Activated CD8-positive, alpha-beta memory T cell treated with anti-CD3 and anti-CD28 coated beads, Interleukin-2, amount 50 U/mL, for 24 hours (primary cell): ENCODE measurements around the gene TRAF2.
A peak's percentile ranks its signal among the peaks of the same experiment; 100 is the strongest.
"Not testable (repeated sequence)": the region's sequence is repeated elsewhere in the genome, so short reads cannot be mapped to it uniquely, and the experiment has no call there.

ENCODE experiments used
- DNase-seq: peaks from one replicate; pipeline ENCODE4 v3.0.0-alpha.2; 2020; ENCODE audit errors: extremely low read depth

The TRAF2 gene, protein sequence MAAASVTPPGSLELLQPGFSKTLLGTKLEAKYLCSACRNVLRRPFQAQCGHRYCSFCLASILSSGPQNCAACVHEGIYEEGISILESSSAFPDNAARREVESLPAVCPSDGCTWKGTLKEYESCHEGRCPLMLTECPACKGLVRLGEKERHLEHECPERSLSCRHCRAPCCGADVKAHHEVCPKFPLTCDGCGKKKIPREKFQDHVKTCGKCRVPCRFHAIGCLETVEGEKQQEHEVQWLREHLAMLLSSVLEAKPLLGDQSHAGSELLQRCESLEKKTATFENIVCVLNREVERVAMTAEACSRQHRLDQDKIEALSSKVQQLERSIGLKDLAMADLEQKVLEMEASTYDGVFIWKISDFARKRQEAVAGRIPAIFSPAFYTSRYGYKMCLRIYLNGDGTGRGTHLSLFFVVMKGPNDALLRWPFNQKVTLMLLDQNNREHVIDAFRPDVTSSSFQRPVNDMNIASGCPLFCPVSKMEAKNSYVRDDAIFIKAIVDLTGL

GRCh38 chr9:136885950-136886578, at the start of gene TRAF2:
Gene TRAF2, plus strand, starts transcription at chr9:136886516. Its CDS starts 12,225 bp downstream, at chr9:136898741.
- DNase-seq, result peak; percentile 89

DNA sequence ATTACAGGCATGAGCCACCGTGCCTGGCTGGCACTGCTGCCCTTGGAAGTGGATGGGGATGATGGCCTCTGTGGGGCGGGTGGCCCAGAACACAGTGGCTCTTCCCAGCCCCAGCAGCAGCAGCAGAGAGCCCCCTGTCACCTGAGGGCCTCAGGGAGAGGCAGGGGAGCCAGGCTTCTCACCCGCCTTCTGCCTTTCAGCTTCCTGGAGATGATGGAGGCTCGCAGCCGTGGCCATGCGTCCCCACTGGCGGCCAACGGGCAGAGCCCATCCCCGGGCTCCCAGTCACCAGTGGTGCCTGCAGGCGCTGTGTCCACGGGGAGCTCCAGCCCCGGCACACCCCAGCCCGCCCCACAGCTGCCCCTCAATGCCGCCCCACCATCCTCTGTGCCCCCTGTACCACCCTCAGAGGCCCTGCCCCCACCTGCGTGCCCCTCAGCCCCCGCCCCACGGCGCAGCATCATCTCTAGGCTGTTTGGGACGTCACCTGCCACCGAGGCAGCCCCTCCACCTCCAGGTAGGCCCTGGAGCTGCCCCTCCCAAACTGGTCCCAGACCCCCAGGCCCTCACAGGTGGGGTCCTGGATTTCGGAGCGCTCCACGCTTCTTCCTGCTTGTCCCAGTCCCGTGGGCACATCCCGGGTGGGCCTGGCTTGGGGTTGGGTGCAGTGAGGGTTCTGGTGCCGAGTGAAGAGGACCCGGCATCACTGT, 49.0 kb upstream of the TRAF2 start:
- no peak for DNase-seq

DNA sequence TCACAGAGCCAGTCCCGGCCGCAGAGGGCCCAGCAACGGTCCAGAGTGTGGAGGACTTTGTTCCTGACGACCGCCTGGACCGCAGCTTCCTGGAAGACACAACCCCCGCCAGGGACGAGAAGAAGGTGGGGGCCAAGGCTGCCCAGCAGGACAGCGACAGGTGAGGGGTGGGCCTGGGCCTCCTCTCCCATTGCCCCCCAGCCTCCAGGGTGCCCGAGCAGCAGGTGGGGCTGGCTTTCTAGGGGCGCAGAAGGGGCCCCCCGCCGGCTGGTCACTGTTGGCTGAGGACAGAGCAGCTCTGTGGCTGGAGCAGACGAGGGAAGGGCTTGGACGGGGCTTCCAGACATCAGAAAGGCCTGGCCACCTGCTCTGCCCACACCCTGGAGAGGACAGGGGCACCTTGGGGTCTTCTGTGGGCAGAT, 48.4 kb upstream of the TRAF2 start:
- not testable (repeated sequence) for DNase-seq

GRCh38 chr9:136838314-136839228, 47.7 kb upstream of the TRAF2 start:
- no peak for DNase-seq

GRCh38 chr9:136839229-136840139, 46.8 kb upstream of the TRAF2 start:
- no peak for DNase-seq

DNA sequence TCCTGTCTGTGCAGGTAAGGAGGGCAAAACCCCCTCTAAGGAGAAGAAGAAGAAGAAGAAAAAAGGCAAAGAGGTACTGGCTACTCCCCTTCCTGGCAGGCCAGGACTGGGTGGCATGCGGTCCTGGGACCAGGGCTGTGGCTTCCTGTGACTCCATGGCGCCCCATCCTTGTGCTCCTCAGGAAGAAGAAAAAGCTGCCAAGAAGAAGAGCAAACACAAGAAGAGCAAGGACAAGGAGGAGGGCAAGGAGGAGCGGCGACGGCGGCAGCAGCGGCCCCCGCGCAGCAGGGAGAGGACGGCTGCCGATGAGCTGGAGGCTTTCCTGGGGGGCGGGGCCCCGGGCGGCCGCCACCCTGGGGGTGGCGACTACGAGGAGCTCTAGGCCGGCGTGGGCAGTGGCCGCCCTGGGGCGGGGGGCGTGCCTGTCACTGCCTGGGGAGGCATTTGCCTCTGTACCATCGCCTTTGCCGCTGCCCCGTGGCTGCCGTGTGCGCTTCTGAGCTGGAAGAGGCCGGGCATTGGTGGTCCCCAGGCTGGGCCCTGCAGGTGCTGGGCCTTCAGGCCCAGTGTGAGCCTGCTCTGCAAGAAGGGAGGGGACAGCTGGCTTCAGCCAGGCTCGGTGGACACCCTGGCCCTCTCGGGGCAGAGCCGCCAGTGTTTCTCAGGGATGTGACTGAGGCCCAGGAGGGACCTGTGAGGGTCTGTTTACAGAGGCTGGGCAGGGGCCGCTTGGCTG, 46.0 kb upstream of the TRAF2 start:
- DNase-seq, result no peak

DNA sequence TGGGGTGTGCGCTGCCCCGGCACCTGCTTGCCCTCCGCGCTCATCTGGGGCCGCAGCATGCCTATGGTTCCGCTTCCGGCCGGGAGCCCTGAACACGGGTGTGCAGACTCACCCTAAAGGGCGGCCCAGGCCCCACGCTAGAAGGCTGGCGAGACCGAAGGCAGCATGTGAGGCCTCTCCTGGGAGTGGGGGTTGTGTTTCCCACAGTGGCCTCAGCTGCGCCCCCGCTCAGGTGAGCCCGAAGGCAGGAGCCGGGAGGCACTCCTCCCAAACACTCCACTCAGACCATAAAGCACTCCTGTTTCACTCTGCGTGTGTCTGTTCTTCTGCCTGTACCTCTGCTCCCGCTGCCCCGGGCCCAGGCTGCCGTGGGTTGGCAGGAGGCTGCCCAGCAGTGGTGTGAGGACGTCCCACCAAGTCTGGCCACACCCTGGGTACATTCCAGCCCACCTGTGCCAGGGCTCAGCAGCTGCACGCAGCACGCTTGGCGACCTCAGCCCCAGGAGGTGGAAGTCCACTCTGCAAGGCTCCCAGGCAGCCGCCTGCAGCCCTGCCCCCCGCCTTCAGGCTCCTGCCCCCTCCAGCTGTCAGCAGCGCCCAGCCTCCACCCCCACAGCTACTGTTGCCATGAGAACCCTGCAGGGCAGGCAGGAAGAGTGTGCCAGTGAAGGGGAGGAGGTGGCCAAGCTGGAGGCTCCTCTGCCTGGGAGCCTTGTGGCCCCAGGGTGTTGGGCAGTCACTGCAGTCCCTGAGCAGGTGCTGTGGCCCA, 45.3 kb upstream of the TRAF2 start:
- no peak for DNase-seq

DNA sequence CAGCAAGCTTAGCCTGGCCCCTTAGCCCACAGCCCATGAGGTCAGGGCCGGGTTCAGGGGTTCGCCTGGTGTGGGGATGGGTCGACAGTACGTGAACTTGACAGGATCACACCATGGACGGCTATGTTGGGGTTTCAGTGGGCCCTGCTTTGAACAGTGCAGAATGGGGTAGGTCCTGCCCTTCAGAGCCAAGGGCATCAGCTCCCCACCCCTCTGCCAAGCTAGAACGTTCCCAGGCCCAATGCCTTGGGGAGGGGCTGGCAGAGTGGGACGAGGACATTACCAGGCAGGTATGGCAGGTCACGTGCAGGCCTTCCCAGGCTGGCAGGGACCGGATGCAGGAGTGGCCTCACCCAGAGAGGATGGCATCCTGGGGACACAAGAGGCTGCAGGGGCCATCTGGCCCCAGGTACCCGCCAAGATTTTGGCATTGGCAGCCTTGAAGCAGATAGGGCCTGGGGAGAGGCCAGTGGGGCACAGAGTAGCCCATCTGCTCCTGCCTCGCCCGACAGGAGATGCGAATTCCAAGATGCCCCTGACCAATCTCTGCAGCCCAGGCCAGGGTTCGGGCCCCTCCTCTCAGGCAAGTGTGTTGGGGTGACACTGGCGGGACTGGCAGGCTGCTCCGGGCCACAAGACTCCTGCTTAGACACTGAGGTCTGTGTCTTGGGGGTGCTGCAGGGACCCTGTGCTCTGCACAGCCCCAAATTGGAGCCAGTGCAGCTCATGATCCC, 44.5 kb upstream of the TRAF2 start:
- DNase-seq, result not testable (repeated sequence)

DNA sequence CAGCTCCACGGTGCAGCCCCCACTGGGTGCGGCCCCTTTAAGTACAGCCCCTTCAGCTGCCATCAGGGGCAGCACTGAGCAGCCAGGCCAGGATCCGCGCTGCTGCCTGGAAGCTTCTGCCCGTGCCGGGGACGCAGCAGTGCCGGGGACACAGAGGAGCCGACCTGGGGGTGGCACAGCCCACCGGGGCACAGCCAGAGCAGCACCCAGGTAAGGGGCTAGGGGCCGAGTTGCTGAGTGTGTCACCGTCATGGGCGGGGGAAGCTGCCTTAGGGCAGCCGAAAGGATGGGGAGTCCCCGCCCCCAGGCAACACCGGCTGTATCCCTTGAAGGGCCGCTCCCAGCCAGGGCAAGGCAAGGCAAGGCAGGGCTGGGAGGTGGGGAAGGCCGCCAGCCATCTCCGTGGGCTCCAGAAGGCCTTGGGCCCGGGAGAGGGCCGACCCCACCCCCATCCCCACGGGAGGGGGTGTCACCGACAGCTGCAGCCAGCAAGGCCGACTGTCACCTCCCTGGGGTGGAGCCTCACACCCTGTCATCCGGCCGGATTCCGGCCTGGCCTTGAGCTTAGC, 43.9 kb upstream of the TRAF2 start, which contains the start of gene AJM1:
Gene AJM1, plus strand, starts transcription at position 99 of the 569 bp plus-strand sequence. CDS start 1,937 bp downstream, outside the sequence.
- peak; percentile 50 for DNase-seq

DNA sequence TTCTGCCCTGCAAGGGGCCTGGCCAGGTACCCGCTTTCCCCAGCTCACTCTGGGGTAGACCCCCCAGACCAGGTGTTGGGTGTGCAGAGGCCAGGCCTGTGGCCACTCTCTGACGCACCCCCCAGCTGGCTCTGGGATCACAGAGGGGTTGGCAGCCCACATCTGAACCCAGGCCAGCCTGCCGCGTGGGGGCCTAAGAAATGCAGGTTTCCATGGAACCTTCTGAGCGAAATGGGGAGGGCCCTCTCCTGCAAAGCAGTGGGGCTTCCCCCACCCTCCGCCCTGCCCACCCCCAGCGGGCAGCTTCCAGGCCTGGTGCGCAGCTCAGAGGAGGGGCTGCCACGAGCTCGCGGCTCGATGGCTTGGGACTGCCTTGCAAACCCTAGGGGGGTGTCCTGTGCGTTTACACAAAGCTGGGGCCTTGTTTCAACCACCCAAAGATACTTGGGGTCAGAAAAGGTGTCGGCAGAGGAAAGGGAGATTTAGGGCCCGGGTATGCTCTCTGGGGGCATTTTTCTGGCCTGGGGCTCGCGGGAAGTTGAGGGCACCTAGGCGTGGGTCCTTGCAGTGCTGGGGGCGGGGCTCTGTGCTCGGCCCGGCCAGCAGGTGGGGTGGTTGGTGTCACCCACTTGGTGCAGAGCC, 43.0 kb upstream of the TRAF2 start:
- DNase-seq, result not testable (repeated sequence)

DNA sequence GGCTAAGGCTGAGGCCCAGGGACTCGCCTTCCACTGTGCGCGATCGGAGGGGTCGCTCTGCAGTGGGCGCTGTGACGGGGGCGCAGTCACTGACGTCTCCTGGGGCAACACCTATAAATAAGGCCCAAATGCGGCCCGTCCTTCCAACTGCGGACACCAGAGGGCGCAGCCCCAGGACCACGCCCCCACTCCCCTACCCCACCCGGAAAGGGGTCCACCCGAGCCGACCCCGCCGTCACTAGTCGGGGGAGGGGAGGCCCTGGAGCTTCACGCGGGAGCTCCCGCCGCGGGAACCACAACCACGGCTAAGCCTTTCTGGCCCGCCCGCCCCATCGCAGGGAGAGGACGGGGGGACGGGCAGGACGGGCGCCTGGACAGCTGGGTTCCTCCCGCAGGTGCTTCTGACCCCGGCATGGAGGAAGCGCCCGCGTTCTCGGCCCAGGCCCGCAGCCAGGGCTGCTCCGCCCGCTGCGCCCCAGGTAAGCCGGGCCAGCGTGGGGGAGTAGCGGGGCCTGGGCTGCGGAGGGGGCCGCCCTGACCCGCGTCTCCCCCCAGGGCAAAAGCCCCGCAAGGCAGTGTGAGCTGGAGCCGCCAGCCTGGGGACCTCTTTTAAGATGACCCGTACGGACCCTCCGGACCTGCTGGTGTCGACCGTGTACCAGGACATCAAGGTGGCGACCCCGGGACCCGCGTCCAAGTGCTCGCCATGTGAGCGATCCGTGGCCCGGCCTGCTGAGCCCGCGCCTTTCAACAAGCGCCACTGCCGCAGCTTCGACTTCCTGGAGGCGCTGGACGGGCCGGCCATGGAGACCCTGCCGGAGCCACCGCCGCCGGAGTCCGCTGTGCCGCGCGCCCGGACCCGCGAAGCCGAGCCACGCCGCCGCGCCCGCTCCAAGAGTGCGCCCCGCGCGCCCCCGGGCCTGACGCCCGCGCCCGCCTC, 42.2 kb upstream of the TRAF2 start:
- not testable (repeated sequence) for DNase-seq

DNA sequence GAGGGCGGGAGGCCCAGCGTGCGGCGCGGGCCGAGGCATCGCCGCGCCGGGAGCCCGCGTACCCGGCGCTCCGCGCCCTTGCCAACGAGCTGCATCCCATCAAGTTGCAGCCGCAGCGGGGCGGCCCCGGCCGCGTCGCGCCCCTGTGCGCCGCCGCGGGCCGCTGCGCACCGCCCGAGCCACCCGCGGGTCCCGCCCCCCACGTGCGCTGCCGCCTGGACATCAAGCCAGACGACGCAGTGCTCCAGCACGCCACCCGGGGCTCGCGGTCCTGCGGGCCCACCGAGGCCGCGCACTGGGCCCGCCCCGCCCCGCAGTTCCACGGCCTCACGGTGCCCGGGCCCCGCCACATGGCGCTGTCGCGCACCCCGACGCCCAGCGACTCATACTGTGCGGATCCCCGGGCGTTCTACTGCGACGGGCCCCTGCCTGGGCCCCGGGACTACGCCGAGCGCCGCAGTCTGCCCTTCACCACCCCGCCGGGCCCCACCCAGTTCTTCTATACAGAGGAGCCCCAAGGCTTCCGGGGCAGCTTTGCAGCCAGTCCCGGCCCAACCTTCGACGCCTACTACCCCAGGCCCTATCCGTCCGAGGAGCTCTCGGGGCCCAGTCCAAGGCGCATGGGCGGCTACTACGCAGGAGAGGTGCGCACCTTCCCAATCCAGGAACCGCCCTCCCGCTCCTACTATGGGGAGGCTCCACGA, 41.4 kb upstream of the TRAF2 start:
- no peak for DNase-seq

DNA sequence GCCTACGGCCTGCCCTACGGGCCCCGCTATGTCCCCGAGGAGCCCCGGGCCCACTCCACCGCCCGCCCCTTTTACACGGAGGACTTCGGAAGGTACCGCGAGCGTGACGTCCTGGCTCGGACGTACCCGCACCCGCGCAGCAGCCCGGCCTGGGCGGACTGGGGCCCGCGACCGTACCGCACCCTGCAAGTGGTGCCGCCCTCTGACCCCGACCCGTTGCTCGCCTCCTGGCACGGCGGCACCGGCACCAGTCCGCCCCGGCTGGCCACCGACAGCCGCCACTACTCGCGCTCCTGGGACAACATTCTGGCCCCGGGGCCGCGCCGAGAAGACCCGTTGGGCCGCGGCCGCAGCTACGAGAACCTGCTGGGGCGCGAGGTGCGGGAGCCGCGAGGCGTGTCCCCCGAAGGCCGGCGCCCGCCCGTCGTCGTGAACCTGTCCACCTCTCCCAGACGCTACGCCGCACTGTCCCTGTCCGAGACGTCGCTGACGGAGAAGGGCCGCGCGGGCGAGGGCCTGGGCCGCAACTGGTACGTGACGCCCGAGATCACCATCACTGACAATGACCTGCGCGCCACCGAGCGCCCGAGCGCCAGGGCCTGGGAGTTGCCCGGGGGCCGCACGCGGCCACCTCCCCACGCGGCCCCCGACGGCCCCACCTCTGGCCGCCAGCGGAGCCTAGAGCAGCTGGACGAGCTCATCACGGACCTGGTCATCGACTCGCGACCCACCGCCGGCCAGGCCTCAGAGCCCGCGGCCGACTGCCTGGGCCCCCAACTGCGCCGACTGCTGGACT, 40.7 kb upstream of the TRAF2 start:
- no peak for DNase-seq

- DNase-seq, result no peak
These were observed 39.8 kb upstream of the TRAF2 start for GRCh38 chr9:136846376-136847087.
